ENCODE measurements around the gene FAM107B.
"Not testable (repeated sequence)": the region's sequence is repeated elsewhere in the genome, so short reads cannot be mapped to it uniquely, and the experiment has no call there.

FAM107B gene

DNA sequence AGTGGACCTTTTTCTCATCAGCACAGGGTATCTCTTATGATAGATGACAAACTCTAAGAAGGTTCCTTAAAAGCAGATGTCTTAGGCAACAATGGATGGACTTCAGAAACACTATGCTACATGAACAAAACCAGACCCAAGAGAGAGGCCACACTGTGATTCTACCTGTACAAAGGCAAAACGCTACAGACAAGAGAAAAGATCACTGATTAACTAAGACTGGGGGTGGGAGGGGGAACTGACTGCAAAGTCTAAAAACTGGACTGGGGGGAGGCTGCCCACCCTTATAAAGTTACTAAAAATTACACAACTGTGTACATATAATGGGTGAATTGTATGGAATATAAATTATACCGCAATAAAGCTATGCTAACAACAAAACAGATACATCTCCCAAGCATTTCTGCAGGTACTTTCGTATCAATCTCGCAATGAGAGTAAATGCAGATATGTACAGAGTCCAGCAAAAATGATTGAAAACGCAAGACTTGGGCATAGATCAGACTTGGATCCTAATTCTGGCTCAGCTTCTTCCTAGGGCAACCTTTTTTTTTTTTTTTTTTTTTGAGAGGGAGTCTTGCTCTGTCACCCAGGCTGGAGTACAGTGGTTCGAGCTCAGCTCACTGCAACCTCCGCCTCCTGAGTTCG, 179.7 kb downstream of the FAM107B start:
- no peak for DNase-seq

DNA sequence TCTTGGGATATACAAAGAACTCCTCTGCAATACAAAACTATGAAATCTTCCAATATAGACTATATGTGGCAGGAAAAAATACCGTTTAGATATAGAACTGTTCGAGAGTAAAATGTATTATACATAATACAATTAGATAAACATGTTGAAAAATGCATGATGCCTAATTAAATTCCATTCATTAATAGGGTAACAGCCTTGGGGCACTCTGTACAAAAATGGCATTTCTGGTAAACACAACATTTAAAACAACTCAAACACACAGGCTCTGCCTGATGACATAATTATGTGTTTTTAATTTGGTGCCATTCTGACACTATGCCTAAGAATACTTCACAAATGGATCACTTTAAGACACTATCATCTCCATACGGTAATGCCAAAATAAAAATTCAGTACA, 180.9 kb downstream of the FAM107B start:
- no peak for DNase-seq

DNA sequence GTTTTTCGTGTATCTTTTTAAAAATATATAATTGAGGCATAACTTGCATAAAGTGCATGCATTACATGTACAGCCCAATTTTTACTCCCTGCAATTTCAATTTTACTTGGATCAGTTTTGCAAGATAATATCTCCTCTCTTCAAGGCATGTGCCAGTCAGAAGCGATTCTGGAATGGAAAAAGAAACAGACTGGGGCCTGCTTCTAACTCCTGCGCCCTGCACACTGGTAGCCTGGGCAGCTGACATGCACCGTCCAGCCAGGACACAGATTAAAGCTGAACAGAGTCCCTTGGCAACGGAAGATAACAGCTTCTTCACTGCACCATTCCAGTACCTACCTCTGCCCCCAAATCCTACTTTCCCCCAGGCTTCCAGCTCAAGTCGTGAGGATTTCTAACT, 182.1 kb downstream of the FAM107B start:
- DNase-seq, result no peak

GRCh38 chr10:14592026-14592425, 182.7 kb downstream of the FAM107B start:
- no peak for DNase-seq

GRCh38 chr10:14588938-14589294, 185.8 kb downstream of the FAM107B start:
- DNase-seq, result not testable (repeated sequence)

DNA sequence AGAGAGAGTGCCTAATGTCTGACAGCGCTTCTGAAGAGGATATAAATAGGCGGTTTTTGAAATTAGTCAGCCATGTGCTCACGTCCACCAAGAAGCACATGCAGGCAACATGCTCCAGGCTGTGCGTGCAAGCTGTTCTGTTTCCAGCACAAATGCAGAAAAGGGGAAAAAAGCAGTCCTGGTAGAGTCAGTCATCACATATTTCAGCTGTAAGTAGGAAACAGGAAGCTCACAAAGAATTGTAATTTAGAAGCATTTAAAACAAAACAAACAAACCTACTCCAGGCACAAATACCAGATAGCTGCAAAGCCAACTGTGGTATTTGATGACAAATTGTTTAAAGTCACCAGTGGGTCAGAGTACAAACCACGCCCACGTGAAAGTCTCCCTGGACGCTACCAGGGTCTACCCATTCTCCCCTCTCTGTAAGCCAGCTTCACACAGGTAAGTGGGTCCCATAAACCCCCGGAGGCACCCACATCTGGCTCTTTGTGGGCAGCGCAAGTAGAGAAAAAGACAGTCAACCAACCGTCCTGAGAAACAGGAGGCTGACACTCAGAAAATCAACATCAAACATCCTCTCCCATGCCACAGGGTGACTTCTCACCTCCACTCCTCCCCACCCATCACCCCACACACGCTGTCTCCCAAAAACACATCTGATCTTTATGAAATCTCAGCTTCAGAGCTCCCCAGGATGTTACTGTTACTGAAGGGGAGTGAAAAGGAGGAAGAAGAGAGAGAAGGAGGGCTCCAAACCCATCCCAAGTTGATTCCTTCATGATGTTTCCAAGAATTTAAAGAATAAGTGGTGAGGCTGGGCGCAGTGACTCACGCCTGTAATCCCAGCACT, 186.4 kb downstream of the FAM107B start:
- peak; percentile 42 to 58 for DNase-seq

GRCh38 chr10:14587540-14588083, 187.1 kb downstream of the FAM107B start:
- DNase-seq, result no peak

DNA sequence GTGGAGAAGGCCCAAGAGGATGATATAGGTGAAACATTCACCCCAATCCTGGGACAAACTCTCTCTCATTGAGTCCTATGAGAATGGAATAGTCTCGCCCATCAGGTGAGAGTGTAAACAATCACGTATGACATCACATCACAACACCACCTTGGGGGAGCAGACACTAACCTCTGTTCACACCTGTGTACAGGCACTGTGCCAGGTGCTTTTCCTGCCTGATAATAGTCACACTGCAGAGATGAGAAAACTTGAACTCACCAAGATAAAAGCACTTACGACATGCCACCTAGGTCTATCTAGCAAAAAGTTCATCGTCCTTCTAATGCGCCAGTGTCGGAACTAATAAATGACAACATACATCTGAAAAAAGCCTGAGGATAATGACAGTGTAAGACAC, 187.8 kb downstream of the FAM107B start:
- DNase-seq, result peak in 1 of 2 experiments; percentile 65

- no peak for DNase-seq
Measured at GRCh38 chr10:14585287-14586193, 189.2 kb downstream of the FAM107B start.

- peak in 1 of 2 experiments; percentile 40 for DNase-seq
Measured at GRCh38 chr10:14584661-14585060, 190.0 kb downstream of the FAM107B start.

DNA sequence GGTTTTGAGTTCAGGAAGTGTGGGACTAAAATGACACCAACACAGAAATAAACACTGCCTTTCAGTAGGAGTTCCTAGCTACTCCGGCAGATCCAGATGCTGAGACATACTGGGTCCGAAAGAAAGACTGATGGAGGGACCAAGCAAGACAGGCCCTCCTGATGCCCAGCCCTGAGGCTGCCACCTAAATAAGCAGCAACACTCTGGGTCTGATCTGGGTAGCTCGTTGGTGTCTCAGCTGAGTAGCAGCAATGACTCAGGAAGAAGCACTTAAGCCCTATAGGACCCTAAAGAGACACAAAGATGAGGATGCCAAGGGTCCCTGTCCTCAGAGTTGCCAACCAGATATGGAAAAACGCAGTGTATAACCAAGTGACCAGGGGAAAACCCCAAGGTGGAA, 190.7 kb downstream of the FAM107B start:
- no peak for DNase-seq

DNA sequence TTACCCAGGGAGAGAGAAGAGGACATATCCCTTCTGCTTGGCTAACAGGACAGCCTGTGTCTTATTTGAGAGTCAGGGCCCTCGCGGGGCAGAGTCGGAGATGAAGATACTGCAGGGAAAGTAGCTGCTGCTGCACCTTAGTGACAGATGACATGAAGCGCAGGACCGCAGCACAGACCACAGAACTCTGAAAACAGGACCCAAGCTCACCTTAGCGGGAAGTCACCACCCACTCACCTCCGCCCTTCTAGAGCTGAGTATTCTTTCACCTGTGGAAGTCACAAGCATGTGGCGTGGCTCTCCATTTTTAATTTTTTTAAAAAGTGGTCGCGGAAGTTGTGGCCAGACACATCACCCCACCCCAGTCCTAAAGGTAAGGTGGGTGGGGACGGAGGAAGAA, 191.4 kb downstream of the FAM107B start:
- DNase-seq, result peak; percentile 62 to 88

GRCh38 chr10:14581553-14582321, 193.0 kb downstream of the FAM107B start:
- DNase-seq, result no peak

DNA sequence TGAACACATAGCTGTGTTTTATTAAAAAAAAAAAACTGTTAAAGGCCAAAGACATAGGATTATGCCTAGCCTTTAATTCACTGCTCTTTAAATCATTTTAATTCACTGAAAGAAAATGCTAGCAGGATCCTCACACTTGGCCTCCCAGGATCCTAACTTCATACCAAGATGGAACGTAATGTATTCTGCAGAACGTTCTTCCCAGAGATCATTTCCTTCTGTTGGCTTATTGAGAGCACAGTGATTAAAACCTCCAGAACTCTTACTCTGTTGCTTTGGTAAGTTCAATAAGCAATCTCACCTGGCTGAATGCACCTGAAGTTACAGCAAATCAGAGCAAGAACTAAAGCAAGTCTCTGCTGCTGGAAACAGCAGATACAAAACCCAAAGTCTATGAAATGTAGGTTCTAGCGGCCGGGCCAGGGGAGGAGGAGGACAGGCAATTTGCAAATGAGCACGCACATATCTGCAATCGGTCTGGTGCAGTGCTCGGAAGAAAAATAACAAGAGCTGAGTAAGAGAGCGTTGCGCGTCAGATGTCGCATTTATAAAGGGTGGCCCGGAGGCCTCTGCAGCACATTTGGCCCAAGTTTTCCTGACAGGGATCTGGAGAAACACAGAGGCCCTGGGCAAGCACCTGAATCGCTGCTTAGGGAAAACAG, 193.9 kb downstream of the FAM107B start:
- DNase-seq, result no peak

- no peak for DNase-seq
Measured at GRCh38 chr10:14579405-14579804, 195.3 kb downstream of the FAM107B start.

DNA sequence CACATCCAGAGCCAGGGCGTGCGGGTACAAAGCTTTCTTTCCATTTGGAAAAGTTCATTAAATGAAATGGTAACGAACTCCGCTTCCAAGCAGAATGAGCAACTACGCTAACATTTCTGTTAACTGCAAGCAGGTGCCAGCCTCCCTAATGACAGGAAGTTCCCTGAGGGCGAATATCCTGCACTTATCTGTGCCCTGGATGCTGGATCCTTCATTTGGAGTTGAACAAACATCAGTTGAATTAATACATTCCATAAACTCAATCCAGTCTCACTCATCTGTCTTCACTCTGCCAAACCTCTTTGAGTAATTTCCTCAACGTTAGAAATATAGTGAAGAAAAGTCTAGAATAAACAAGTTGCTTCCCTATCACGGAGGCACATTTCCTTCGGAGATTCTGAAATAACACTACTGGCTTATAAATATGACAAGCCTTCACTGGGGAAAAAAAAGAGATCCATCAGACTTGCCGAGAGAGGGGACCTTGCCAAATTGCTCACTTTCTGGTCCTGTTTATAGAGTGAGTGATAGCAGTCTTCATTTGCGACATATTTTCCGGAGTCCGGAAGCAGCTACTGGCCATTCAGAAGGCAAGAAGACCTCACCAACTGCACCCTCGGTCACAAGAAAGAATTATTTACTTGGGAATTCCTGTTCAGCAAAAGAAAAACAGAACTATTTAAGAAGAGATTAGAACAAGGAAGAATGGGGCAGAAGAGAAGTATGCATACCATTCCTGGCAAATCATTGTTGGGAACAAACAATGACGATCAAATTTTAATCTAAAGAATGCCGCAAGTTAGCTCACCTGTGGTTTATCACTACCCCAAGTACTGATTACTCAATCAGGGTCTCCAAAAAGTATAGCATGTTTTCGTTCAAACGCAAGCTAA, 196.4 kb downstream of the FAM107B start:
- DNase-seq, result no peak

DNA sequence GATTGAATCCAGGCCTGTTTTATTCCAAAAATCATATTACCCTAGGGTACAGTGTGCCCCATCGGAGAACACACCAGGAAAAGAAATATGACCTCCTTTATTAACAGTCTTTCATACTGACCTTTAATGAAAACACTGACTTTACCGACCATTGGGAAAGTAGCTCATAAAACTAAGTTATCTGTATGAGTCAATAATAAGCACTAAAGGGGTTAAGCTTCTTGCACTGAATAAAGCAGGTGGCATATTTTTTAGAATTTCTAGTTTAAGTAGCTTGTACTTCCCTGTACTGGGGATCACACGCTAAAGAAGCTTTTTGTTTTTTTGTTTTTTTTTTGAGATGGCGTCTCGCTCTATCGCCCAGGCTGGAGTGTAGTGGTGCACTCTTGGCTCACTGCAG, 199.8 kb downstream of the FAM107B start:
- DNase-seq, result no peak

- DNase-seq, result no peak
Measured at GRCh38 chr10:14574291-14574690, 200.4 kb downstream of the FAM107B start.

DNA sequence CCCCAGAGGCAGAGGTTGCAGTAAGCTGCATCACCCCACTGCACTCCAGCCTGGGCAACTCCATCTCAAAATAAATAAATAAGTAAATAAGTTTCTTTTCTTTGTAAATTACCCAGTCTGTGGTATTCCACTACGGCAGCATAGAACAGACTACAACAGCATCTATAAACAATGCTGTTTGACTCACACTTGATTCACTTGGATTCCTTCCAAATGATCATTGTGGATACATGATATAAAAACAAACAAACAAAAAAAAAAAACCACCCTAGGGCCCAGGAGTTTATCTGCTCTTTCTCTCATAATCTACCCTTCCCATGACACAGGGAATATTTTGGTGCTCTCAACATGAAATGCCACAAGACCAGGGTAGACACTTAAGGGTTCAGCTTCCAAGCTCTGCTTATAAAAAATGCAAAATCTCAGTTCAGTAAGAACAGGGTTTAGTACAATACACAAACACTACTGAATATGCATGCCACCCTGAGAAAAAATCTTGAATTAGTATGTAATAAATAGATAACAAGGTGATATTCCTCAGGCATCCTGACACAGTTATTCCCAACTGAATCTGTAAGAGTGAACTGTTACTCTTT, 200.9 kb downstream of the FAM107B start:
- no peak for DNase-seq

DNA sequence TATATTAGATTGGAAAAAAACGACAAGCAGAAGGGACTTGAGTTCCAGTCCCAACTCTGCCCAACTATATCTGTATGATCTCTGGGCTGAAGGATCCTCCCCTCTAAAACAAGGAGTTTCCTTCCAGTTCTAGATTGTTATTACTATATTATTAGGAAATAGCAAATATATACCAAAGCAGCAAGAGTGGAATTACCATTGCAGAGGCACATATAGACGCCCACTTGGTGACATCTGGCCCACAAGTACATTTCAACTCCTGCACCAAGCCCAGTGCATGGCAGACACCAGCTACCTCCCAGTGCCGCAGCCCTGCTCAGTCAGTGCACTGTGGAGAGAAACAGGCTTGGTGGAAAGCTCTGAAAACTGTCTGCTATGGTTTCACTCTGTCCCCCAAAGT, 201.9 kb downstream of the FAM107B start:
- DNase-seq, result no peak
